NCI-H146 treated with DMSO at 0.1 percent for 48 hours (cell line): Measurements from ENCODE around the gene KLK5.
"Not testable (repeated sequence)": the region's sequence is repeated elsewhere in the genome, so short reads cannot be mapped to it uniquely, and the experiment has no call there.

Experiments used
- DNase-seq: peaks from one replicate; lab custom pipeline; 2025; ENCODE audit not compliant: unreplicated experiment; lab: John Stamatoyannopoulos, UW

KLK5 gene, protein sequence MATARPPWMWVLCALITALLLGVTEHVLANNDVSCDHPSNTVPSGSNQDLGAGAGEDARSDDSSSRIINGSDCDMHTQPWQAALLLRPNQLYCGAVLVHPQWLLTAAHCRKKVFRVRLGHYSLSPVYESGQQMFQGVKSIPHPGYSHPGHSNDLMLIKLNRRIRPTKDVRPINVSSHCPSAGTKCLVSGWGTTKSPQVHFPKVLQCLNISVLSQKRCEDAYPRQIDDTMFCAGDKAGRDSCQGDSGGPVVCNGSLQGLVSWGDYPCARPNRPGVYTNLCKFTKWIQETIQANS

DNA sequence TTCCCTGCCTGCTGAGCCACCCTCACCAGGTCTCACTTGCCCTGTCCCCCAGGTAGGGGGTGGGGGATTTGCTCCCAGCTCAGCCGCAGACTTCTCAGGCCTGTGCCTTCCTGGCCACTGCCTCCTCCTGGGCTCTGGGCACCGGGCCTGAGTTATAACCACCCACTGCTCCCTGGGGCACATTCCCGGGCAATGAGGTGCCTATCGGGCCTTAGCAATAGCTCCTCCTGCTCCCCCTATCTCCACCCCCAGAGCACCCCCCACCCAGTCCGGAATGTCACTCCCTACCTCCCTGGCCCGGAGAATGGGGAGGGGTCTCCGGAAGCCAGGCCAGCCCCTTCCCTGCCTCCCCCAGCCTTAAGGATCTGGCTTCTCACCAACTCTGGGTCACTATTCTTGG is at the start of gene KLK5:
KLK5 (minus strand) TSS at position 129 of the 400 bp plus-strand sequence. CDS start 381 bp downstream, outside the sequence.
- DNase-seq = no peak

DNA sequence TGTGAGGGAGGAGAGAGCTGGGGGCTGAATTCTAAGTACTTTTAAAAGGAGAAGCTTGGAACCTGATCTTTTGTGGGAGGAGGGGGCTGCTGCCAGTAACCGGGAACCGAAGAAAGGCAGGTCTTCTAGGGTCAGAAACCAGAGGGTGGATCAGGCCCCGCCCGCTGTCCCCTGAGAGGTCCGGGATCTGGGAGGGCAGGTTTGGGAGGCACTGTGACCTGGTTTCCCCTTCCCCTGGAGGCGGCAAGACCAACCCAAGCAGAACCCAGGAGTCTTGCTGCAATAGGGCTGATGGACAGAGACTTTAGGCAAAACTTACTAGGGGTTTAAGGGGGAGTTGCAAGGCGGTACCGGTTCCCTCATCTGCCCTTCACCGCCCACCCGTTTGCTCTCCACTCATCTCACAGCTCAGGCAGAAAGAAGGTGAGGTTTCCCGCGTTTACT is 49.3 kb upstream of the KLK5 start:
- DNase-seq = no peak

DNA sequence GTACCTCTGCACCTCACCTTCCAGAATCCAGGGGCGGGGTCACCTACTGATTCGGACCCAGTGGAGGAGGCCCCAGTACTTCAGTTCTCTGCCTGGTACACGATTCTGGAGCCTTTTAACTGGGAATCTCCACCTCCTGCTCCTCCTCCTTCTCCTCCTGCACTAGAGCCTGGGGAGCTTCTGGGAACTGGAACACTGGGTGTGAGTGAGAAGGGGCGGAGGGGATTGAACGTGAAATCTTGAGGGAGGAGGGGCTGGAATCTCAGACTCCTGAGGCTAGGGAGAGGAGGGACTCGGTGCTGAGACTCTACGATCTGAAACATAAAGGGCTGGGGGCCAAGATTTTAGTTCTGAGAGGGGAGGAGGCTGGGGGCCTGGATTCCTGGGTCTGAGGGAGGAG is 48.7 kb upstream of the KLK5 start, which contains the start of gene KLK8:
KLK8 (minus strand) TSS at position 90 of the 400 bp plus-strand sequence. CDS start 437 bp downstream, outside the sequence.
- no peak for DNase-seq

DNA sequence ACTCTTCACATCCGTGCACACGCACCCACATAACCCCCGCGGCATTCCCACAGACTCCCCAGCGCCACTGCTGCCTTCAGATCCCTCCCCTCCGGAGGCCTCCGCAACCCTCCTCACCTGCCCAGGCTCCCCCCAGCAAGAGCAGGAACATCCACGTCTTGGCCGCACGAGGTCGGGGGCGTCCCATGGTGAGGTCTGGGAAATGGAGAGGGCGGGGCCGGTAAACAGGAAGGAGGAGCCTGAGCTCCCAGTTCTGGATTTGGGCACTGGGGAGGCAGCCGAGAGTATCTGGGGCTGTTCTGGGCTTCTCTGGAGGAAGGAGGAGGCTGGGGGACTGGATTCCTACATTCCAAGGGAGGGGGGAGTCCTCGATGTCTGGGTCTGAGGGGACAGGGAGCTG is 48.1 kb upstream of the KLK5 start:
- no peak for DNase-seq

DNA sequence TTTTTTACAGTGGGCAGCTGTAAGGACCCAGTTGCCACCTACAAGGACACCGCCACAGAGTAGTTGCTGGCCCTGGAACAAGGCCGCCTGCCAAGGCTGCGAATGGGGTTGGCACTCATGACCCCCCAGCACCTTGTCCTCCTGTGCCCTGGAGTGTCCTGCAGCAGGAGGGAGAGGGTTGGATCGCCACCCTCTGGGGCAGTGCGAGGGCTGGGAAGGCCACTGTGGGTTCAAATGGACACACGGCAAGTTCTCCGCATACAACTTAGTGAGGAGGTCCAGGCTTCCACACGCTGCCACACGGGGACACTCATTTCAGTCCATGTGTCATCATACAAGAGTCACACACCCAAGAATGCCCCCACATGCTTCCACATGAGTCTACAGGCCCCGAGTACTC is 47.6 kb upstream of the KLK5 start:
- no peak for DNase-seq

DNA sequence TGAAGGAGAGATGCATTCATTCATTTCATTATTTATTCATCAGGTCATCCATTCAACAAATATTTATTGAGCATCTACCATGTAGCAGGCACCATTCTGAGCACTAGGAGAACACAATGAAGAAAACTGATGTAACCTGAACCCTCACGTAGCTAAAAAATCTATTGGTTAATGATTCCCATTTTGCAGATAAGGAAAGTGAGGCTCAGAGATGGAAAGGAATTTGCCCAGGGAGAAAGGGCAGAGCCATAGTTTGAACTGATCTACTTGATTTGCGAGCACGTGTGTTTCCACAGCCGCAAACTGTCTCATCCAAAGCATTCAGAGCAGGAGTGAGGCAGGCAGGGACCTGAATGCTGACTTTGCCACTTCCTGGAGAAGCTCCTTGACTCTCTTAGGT is 45.8 kb upstream of the KLK5 start:
- no peak for DNase-seq

DNA sequence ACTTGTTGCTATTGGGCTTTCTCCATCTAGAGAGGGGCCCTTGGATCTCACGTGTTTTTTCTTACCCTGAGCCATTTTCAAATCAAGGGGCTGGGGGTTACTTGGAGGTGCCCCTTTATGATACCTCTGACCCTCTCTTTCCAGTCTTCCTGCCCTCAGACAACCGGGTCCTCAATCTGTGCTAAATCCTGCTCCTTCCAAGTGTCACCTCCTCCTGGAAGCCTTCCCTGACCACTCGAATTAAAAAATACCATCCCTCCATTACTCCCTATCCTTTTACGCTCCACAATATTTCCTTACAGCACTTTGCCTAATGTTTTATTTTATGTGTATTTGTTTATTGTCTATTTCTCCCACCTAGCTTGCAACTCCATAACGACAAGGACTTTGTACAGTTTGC is 45.2 kb upstream of the KLK5 start:
- no peak for DNase-seq

DNA sequence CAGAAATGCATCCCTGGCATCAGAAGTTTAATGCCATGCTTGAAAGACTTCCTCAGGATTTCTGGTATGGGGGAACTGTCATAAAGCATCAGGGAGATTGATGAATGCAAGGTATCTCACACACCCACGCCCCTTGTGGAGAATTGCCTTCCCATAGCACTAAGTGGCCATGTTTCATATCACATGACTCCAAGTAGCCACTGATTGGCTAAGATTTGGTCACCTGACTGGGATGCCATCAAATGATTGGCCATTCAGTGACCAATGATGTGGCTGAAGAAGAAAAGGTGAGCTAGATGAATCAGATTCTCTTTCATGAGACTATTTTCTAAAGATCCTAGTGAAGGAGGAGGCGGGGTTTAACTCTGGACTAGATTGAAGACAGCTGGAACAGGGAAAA is 41.3 kb upstream of the KLK5 start:
- no peak for DNase-seq

DNA sequence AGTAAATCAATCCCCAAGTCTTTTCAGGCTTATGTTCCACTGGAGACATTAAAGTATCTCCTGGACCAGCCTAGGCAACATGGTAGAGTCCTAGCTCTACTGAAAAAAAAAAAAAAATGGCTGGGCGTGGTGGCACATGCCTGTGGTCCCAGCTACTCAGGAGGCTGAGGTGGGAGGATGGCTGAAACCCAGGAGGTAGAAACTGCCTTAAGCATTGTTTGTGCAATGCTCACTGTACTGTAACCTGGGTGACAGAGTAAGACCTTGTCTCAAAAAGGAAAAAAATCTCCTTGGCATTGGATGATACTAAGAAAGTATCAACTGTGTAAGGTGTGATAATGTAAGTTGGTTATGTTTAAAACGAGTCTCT is 39.8 kb upstream of the KLK5 start:
- no peak for DNase-seq

DNA sequence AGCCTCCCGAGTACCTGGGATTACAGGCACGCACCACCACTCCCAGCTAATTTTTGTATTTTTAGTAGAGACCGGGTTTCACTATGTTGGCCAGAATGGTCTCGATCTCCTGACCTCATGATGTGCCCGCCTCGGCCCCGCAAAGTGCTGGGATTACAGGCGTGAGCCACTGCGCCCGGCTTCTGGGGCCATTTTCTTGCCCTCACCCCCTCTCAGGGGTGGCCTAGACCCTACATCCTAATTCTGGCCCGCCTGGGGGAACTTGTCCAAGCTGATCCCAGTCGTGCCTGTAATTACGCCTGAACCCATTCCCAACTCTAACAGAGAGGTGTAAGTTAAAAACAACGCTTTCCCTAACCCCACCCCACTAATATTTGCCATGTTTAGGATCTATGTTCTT is 31.6 kb upstream of the KLK5 start:
- DNase-seq = not testable (repeated sequence)

DNA sequence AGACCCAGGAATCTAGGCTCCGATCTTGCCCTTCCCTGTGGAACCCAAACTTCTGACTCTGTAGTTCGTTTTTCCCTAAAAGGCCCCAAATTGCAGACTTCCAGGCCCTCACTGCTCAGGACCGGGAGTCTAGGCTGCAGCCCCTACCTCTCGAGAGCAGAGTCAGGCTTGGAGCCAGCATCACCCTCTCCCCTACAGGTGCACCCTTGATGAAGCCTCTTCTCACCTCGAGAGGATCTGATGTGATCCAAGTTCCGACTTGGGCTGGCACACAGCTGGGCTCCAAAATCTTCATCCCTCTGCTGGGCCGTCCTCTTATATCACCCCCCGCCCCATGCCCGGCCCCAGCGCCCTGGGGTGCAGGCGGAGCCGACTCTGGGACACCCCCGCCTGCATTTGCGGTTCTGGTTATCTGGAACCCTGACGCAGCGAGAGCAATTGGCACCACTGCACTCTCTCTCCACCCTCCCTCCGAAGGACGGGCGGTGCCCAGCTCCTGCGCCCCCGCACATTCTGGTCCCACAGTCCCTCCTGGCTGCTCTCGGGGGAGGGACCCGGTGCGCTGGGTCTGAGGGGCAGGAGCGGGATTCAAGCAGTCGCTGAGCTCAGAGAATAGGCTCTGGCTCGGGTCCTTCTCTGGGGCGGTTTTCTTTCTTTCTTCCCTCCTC is 30.9 kb upstream of the KLK5 start, which contains the start of gene KLK7:
KLK7 (minus strand) TSS at position 293 of the 668 bp plus-strand sequence. CDS start 1,518 bp downstream, outside the sequence.
- no peak for DNase-seq

DNA sequence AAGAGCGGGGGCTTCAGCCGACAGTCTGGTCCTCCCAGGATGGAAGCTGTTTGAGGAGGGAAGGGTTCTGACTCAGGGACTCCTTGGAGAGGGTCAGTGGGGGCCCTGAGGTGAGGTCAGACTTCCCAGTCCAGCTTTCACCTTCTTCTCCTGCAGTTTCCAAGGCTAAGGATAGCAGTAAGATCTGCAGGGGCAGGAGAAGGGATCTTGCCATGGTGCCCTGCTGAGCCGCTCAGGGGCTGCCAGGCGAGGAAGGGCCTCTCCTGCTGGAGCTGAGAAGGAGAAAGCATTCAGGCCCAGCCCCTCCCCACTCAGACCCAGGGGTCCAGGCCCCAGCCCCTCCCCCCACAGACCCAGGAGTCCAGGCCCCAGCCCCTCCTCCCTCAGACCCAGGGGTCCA is 29.3 kb upstream of the KLK5 start:
- DNase-seq = no peak

DNA sequence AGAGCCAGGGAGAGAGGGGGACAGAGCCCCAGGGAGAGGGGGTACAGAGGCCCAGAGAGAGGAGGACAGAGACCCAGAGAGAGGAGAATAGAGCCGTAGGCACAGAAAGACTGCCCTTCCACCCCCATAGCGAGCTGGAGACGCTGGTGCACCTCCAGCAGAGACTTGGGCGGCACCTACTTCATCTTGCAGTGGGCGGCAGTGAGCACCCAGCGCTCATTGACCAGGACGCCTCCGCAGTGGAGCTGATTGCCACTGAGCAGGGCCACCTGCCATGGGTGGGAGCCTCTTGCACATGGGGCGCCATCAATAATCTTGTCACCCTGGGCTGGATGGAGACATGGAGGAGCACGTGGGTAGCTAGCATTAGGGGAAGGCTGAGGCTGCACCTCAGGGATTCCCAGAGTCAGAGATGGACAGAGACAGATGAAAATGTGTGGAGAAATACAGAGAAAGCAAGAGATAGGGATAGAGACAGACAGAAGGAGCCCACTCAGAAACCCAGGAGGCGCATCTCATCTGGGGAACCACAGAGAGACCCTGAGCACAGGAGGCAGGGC is 28.8 kb upstream of the KLK5 start:
- DNase-seq = no peak

DNA sequence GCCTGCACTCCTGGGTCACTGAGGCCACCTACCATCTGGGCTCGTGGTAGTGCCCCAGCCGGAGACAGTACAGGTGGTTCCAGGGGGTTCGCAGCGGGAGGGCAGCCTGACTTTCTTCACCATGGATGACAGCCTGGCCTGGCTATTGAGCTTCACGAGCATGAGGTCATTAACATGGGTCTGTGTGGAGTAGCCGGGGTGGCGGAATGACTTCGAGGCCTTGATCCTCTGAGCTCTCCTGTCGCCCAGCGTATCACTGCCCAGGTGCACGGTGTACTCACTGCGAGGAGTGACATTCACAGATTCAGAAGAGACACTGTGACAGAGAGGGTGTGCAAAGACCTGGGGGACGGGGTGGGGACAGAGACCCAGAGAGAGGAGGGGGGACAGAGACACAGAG is 27.4 kb upstream of the KLK5 start:
- DNase-seq = no peak

DNA sequence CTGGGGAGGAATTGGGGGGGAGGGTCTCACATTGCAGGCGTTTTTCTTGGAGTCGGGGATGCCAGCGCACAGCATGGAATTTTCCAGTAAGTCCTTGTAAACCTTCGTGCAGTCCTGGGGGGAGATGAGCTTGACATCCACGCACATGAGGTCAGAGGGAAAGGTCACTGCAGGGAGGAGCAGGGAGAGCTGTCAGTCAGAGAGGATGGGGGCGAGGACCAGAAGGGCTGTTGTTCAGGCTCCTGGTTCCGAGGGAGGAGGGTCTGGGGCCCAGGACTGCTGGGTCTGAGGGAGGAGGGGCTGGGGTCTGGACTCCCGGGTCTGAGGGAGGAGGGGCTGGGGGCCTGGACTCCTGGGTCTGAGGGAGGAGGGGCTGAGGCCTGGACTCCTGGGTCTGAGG is 26.9 kb upstream of the KLK5 start:
- DNase-seq = no peak

DNA sequence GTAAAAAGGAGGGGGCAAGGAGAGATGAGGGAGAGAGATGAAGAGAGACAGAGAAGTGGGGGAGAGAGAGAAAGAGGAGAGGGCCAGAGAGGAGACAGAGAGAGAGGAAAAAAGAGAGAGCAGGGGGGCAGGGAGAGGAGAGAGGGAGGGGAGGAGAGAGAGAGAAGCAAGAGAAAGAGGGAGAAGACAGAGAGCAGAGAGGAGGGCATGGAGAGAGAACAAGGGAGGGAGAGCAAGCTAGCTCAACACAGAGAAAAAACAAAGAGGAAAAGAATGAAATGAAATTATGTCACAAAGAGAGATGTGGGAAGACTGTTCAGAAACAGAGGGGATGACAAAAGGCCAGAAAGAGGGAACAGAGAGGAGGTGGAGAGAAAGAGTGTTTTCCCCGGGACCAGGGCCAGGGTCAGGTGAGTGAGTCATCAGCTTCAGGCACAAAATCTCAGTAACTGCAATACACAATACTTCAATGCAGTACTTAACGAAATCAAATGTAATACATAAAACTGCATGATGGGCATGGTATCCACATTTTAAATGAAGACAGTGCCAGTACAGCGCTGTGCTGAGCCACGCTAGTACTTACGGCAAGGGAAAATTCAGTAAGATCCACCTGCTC is 26.0 kb upstream of the KLK5 start:
- no peak for DNase-seq

DNA sequence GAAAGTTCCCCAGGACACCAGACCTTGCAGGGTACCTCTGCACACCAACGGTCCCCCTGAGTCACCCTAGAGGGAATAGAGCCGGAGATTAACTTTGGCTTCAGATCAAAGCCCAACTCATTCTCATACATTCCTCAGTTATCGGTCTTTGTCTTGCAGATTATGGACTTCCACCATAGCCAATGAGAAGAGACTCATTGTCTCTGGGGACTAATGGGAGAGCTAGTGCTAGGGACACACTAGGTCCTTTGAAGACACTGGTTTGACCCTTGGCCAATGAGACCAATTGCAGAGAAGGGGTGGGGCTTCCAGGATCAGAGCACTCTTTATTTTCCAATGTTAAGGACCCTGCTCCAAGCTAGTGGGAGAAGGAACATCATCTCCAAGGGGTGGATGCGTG is 24.8 kb upstream of the KLK5 start:
- DNase-seq = no peak

DNA sequence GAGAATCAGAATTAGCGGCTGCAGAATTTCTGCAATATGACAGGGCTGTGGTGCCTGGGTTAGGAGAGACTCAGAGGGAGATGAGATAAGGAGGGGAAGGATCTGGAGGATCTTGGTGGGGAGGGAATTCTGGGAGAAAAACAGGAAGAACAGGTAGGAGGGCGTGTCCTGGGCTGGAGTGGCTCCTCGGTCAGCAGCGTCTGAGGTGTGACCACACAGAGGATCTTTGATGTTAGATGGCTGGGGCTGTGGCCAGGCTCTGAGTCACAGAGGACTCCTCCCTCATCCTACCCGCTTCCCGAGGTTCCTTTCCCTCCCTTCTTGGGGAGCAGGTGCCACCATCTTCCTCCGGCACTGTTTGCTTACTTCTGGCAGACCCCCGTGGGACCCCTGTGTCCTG is 22.9 kb upstream of the KLK5 start:
- DNase-seq = no peak

DNA sequence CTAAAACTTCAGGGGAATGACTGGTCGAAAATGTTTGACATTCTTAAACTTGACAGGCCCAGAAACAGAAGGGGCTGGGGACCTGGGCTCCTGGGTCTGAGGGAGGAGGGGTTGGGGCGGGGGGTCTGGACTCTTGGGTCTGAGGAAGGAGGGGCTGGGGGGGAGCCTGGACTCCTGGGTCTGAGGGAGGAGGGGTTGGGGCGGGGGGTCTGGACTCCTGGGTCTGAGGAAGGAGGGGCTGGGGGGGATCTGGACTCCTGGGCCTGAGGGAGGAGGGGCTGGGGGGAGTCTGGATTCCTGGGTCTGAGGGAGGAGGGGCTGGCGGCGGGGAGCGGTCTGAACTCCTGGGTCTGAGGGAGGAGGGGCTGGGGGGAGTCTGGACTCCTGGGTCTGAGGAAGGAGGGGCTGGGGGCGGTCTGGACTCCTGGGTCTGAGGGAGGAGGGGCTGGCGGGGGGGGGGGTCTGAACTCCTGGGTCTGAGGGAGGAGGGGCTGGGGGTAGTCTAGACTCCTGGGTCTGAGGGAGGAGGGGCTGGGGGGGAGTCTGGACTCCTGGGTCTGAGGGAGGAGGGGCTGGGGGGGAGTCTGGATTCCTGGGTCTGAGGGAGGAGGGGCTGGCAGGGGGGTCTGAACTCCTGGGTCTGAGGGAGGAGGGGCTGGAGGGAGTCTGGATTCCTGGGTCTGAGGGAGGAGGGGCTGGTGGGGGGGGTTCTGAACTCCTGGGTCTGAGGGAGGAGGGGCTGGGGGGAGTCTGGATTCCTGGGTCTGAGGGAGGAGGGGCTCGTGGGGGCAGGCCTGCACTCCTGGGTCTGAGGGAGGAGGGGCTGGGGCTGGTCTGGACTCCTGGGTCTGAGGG is 22.1 kb upstream of the KLK5 start:
- no peak for DNase-seq

DNA sequence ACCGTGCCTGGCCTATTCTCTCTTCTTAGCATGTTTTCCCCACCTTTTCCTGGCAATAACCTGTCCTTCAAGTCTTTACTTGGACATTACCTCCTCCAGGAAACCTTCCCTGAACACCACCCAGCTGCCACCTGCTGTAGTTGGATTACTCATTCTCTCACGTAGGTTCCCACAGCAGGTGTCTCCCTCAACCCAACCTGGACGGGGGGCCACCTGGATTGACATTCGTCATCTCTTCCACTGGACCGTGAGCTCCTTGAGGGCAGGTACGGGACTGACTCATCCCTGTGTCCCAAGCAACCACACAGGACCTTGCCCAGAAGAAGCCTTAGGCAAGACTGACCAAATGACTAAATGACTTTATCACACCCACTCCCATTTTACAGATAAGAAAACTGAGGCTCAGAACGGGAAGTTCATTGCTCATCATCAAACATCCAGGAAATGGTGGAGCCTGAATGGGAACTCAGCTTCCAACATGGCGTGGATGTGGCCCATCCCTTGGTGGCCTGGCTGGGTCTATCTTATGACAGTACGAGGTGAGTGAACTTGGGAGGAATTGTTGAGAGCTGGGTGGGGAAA is 20.0 kb upstream of the KLK5 start:
- no peak for DNase-seq

DNA sequence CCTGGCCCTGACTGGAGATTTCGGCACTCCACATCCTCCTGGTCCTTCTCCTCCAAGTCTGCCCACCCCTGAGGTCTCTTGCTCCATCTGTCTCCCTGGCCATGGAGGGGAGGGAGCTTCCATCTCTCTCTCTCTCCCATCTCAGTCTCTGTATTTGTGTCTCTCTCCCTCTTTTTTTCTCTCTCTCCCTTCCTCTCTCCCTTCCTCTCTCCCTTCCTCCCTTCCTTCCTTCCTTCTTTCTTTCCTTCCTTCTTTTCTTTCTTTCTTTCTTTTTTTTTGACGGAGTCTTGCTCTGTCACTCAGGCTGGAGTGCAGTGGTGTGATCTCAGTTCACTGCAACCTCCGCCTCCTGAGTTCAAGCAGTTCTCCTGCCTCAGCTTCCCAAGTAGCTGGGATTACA is 17.0 kb upstream of the KLK5 start:
- not testable (repeated sequence) for DNase-seq
